H1 (cell line): ENCODE data around the gene CAPN10. TPM values are rescaled to one million over a fixed set of nuclear protein-coding genes. Genes with fewer than 3 reads are reported as not detected.

Source experiments
- CTCF ChIA-PET: fragments of 300-600 bp; sonication (Branson Sonifier 250); formaldehyde crosslinking; loops from one replicate; lab custom pipeline; 2021; ENCODE audit not compliant: partially characterized antibody; lab: Charles Lee
- POLR2A ChIA-PET: fragments of 300-600 bp; sonication (Branson Sonifier 250); formaldehyde crosslinking; loops from one replicate; lab custom pipeline; 2021; ENCODE audit warnings: inconsistent platforms; ENCODE audit not compliant: partially characterized antibody; lab: Charles Lee
- DNase-seq, 2 experiments: peaks; one replicate each; pipeline versions ENCODE4 v3.0.0 to v3.0.0-alpha.2; 2010 to 2022; ENCODE audit warnings: low spot score in 2 of 2, low read depth in 1 of 2, mixed read lengths in 1 of 2
- FAIRE-seq: peaks from 2 replicates; lab custom pipeline; 2011; peaks lifted over from hg19 to GRCh38; lab: Jason Lieb, UNC
- H2AFZ ChIP-seq: 2 replicates; pipeline ENCODE4 v1.8.1; 2012; ENCODE audit warnings: low read length, inconsistent platforms
- H2AK5ac ChIP-seq: 2 replicates; pipeline ENCODE4 v1.6.1; 2013; ENCODE audit warnings: low read depth, low read length
- H2BK120ac ChIP-seq: replicated peaks from 2 replicates; pipeline ENCODE3; 2013; ENCODE audit warnings: low read depth, low read length, inconsistent platforms
- H2BK12ac ChIP-seq: 2 replicates; pipeline ENCODE4 v1.6.1; 2013; ENCODE audit warnings: low read depth, low read length
- H2BK15ac ChIP-seq: 2 replicates; pipeline ENCODE4 v1.6.1; 2013; ENCODE audit warnings: low read length
- H2BK20ac ChIP-seq: 2 replicates; pipeline ENCODE4 v1.6.1; 2013; ENCODE audit warnings: low read length
- H2BK5ac ChIP-seq: 2 replicates; pipeline ENCODE4 v1.6.1; 2013; ENCODE audit warnings: low read depth, low read length
- H3K14ac ChIP-seq: 2 replicates; pipeline ENCODE4 v1.6.1; 2013; ENCODE audit warnings: inconsistent platforms; ENCODE audit not compliant: insufficient read length
- H3K18ac ChIP-seq: 2 replicates; pipeline ENCODE4 v1.6.1; 2013; ENCODE audit warnings: low read length; ENCODE audit errors: extremely low read depth
- H3K23ac ChIP-seq: 2 replicates; pipeline ENCODE4 v1.6.1; 2013; ENCODE audit warnings: inconsistent platforms; ENCODE audit not compliant: insufficient read length
- H3K23me2 ChIP-seq: 2 replicates; pipeline ENCODE4 v1.6.1; 2013; ENCODE audit warnings: low read depth, low read length
- H3K27ac ChIP-seq: 2 replicates; pipeline ENCODE4 v1.6.1; 2011; ENCODE audit warnings: low read depth, low read length, inconsistent platforms
- H3K27me3 ChIP-seq, 4 experiments: replicated peaks in 1 of 4; 1 replicate in 1 of 4; 2 replicates in 3 of 4; pipeline versions ENCODE4 v1.6.1 to v1.8.1; 2011 to 2013; ENCODE audit warnings: low read length in 3 of 4, mild to moderate bottlenecking in 3 of 4, inconsistent platforms in 2 of 4, mixed read lengths in 2 of 4, moderate library complexity in 1 of 4; ENCODE audit not compliant: control insufficient read depth in 3 of 4, insufficient read depth in 3 of 4; ENCODE audit errors: extremely low read depth in 1 of 4
- H3K36me3 ChIP-seq, 4 experiments: 2 replicates each; pipeline versions ENCODE4 v1.6.1 to v1.8.1; 2011 to 2013; ENCODE audit warnings: mild to moderate bottlenecking in 4 of 4, low read length in 3 of 4, moderate library complexity in 2 of 4, control low read depth in 1 of 4, inconsistent platforms in 1 of 4; ENCODE audit not compliant: insufficient read depth in 4 of 4, control insufficient read depth in 2 of 4
- H3K4ac ChIP-seq: replicated peaks from 2 replicates; pipeline ENCODE3; 2013; ENCODE audit warnings: low read length, low read depth, mixed read lengths, inconsistent platforms; ENCODE audit not compliant: insufficient read length
- H3K4me1 ChIP-seq, 4 experiments: replicated peaks in 1 of 4; 1 replicate in 1 of 4; 2 replicates in 3 of 4; pipeline versions ENCODE4 v1.6.1 to v1.8.1; 2011 to 2013; ENCODE audit warnings: low read length in 3 of 4, inconsistent platforms in 2 of 4, mixed read lengths in 1 of 4; ENCODE audit not compliant: insufficient read depth in 4 of 4, control insufficient read depth in 3 of 4
- H3K4me2 ChIP-seq, 2 experiments: 2 replicates each; pipeline versions ENCODE4 v1.6.1 to v1.8.1; 2011 to 2013; ENCODE audit warnings: low read depth in 2 of 2, low read length in 2 of 2, control low read depth in 1 of 2, inconsistent platforms in 1 of 2, mild to moderate bottlenecking in 1 of 2; ENCODE audit not compliant: insufficient read depth in 1 of 2
- H3K4me3 ChIP-seq, 4 experiments: fragments of 200-600, 300-600 bp in 1 of 4; sonication (generic), shearing (Covaris generic), sonication (Bioruptor Twin) in 1 of 4; 2 replicates each; pipeline versions ENCODE4 v1.5.1 to v1.8.1; 2011 to 2016; ENCODE audit warnings: low read length in 4 of 4, low read depth in 3 of 4, control low read depth in 2 of 4, inconsistent platforms in 2 of 4, mild to moderate bottlenecking in 2 of 4, mixed read lengths in 1 of 4, moderate library complexity in 1 of 4; ENCODE audit not compliant: insufficient read depth in 2 of 4; ENCODE audit errors: extremely low read depth in 1 of 4
- H3K56ac ChIP-seq: replicated peaks from 2 replicates; pipeline ENCODE3; 2013; ENCODE audit warnings: low read depth, mild to moderate bottlenecking, mixed read lengths, low read length, inconsistent platforms; ENCODE audit not compliant: insufficient read length
- H3K79me1 ChIP-seq: 2 replicates; pipeline ENCODE4 v1.6.1; 2013; ENCODE audit warnings: low read depth, low read length, control low read depth
- H3K79me2 ChIP-seq, 2 experiments: 2 replicates each; pipeline versions ENCODE4 v1.6.1 to v1.8.1; 2012 to 2013; ENCODE audit warnings: low read length in 2 of 2, mild to moderate bottlenecking in 2 of 2, inconsistent platforms in 1 of 2; ENCODE audit not compliant: insufficient read depth in 2 of 2, control insufficient read depth in 1 of 2
- H3K9ac ChIP-seq, 4 experiments: replicated peaks in 1 of 4; 1 replicate in 1 of 4; 2 replicates in 3 of 4; pipeline versions ENCODE4 v1.6.1 to v1.8.1; 2011 to 2013; ENCODE audit warnings: low read depth in 3 of 4, low read length in 3 of 4, control low read depth in 2 of 4, mild to moderate bottlenecking in 2 of 4, moderate library complexity in 2 of 4, inconsistent platforms in 1 of 4; ENCODE audit errors: extremely low read depth in 1 of 4
- H3K9me3 ChIP-seq, 2 experiments: 2 replicates each; pipeline versions ENCODE4 v1.6.1 to v1.8.1; 2012 to 2013; ENCODE audit warnings: mild to moderate bottlenecking in 2 of 2, moderate library complexity in 2 of 2, control low read depth in 1 of 2, inconsistent platforms in 1 of 2, low read depth in 1 of 2, low read length in 1 of 2, mixed read lengths in 1 of 2; ENCODE audit not compliant: insufficient read depth in 2 of 2
- H4K20me1 ChIP-seq, 2 experiments: replicated peaks in 1 of 2; 2 replicates each; pipeline versions ENCODE3 to v1.8.1; 2011 to 2013; ENCODE audit warnings: inconsistent platforms in 2 of 2, low read length in 2 of 2, mild to moderate bottlenecking in 1 of 2; ENCODE audit not compliant: insufficient read depth in 2 of 2, control insufficient read depth in 1 of 2
- H4K5ac ChIP-seq: 2 replicates; pipeline ENCODE4 v1.6.1; 2013; ENCODE audit warnings: low read length, low read depth, mixed read lengths, inconsistent platforms; ENCODE audit not compliant: insufficient read length
- H4K8ac ChIP-seq: 2 replicates; pipeline ENCODE4 v1.8.0; 2013; ENCODE audit warnings: mild to moderate bottlenecking, moderate library complexity, low read length, inconsistent platforms; ENCODE audit not compliant: insufficient read depth; ENCODE audit errors: extremely low read depth
- H4K91ac ChIP-seq: replicated peaks from 2 replicates; pipeline ENCODE3; 2013; ENCODE audit warnings: low read length, mixed read lengths, inconsistent platforms; ENCODE audit not compliant: insufficient read length
- CTCF ChIP-seq, 3 experiments: IDR thresholded peaks; 1 replicate in 2 of 3; 2 replicates in 1 of 3; pipeline versions ENCODE4 v1.5.1 to v1.6.1; 2011; ENCODE audit warnings: low read length in 3 of 3, mild to moderate bottlenecking in 3 of 3, inconsistent platforms in 2 of 3, low read depth in 1 of 3, moderate library complexity in 1 of 3; ENCODE audit not compliant: insufficient read depth in 1 of 3; ENCODE audit errors: control extremely low read depth in 1 of 3
- GABPA ChIP-seq: IDR thresholded peaks from 2 replicates; pipeline ENCODE4 v1.6.1; 2011; ENCODE audit warnings: mild to moderate bottlenecking, low read length, moderate library complexity, borderline replicate concordance; ENCODE audit not compliant: insufficient read depth
- KDM1A ChIP-seq: fragments of 200-600, 300-600 bp; sonication (generic); IDR thresholded peaks from 2 replicates; pipeline ENCODE4 v1.7.1; 2016; ENCODE audit warnings: mild to moderate bottlenecking, low read length, borderline replicate concordance
- KDM4A ChIP-seq: IDR thresholded peaks from one replicate; pipeline ENCODE4 v1.7.1; 2012; ENCODE audit warnings: low read depth, mild to moderate bottlenecking, moderate library complexity, low read length, inconsistent platforms; ENCODE audit not compliant: severe bottlenecking
- SP4 ChIP-seq: IDR thresholded peaks from 2 replicates; pipeline ENCODE4 v1.6.1; 2012; ENCODE audit warnings: low read length, inconsistent platforms
- TCF12 ChIP-seq: IDR thresholded peaks from 2 replicates; pipeline ENCODE4 v1.6.1; 2011; ENCODE audit warnings: low read depth, mild to moderate bottlenecking, low read length
- USF2 ChIP-seq: IDR thresholded peaks from 2 replicates; pipeline ENCODE4 v1.6.1; 2011; ENCODE audit warnings: low read length, improper control_type of control experiment
- YY1 ChIP-seq: IDR thresholded peaks from 2 replicates; pipeline ENCODE4 v1.6.1; 2011; ENCODE audit warnings: low read depth, mild to moderate bottlenecking, low read length
- WGBS, 2 experiments: shearing (Covaris generic) in 1 of 2; methylation state at CpG; one replicate each; pipeline versions ENCODE4 v1.1.6 to v1.1.7; 2013 to 2015; ENCODE audit warnings: low lambda C conversion rate in 2 of 2, mixed read lengths in 2 of 2, inconsistent platforms in 1 of 2, low coverage in 1 of 2, missing lambda C conversion rate in 1 of 2; ENCODE audit not compliant: insufficient replicate concordance in 2 of 2, insufficient coverage in 1 of 2, insufficient read length in 1 of 2; ENCODE audit errors: extremely low coverage in 1 of 2, missing lambda C conversion rate in 1 of 2; 5-methylcytosine and 5-hydroxymethylcytosine counted together
- polyA plus RNA-seq, 7 experiments: library from polyadenylated mRNA; depleted of rRNA in 3 of 7; stranded (reverse) in 5 of 7; unstranded in 2 of 7; fragments of >200 nt in 5 of 7; fragments of 200-250 nt in 2 of 7; gene quantifications; 1 replicate in 5 of 7; 2 replicates in 1 of 7; 4 replicates in 1 of 7; pipeline versions ENCODE4 v1.2.1 to v1.2.3, GENCODE V29; 2011 to 2013; ENCODE audit warnings: missing spikeins in 2 of 7, mixed read lengths in 2 of 7
- total RNA-seq: library from RNA; stranded (reverse); fragmentation: NEBNext Ultra II Directional; extraction: Animal tissue kit (Norgen Biotek cat#: 25700); gene quantifications from 2 replicates; pipeline ENCODE4 v1.2.1, GENCODE V29; 2021

The CAPN10 gene
- total and polyA plus RNA-seq, 2 of the 8 experiments (the other 6 are each of a cell fraction or from before 2014, with no cell fraction given): 30.7 to 39.8 TPM

- H4K20me1 ChIP-seq: peaks cover 3 to 20% of the 10 kb centered on the region in 2 experiments
- H2BK5ac ChIP-seq: no peak overlapping the region
- no peak overlapping the region for H3K14ac ChIP-seq
- no peak overlapping the region for H3K4me3 ChIP-seq
- no peak overlapping the region for H2BK15ac ChIP-seq
- H3K9ac ChIP-seq: no peak overlapping the region
- H3K79me2 ChIP-seq: no peaks in the 10 kb centered on the region
- H3K18ac ChIP-seq: no peak overlapping the region
- no peak overlapping the region for H4K8ac ChIP-seq
- no peak overlapping the region for H2BK20ac ChIP-seq
- H3K4me2 ChIP-seq: no peak overlapping the region
- no peak overlapping the region for H4K5ac ChIP-seq
- H2AK5ac ChIP-seq: no peak overlapping the region
- no peak overlapping the region for H4K91ac ChIP-seq
- POLR2A ChIA-PET: interaction anchor here (2.5 kb wide), 1 partner anchor 16 kb away, joined by 6 read pairs; the partner anchor contains the start of gene CAPN10
- no peak overlapping the region for H2BK12ac ChIP-seq
- no peak overlapping the region for H3K23ac ChIP-seq
- H3K4ac ChIP-seq: no peak overlapping the region
- FAIRE-seq (no peak), DNase-seq (no peak)
- no peak overlapping the region for H2BK120ac ChIP-seq
- no peaks in the 10 kb centered on the region for H3K79me1 ChIP-seq
- H3K27me3 ChIP-seq: peaks cover 18 to 34% (median 30%) of the 10 kb centered on the region in 4 experiments
- peaks cover 0 to 26% (median 17%) of the 10 kb centered on the region in 4 experiments; a peak in 6 of 7 replicates for H3K4me1 ChIP-seq
- H2AFZ ChIP-seq: no peak overlapping the region
- peaks cover 10% of the 10 kb centered on the region; the same call in 1 of the 2 replicates for H3K23me2 ChIP-seq
- CTCF ChIA-PET: interaction anchor here (1.5 to 1.9 kb wide), 2 partner anchors 9 to 16 kb away, joined by 5 to 8 read pairs; partner anchors contain the start of gene CAPN10
- no peak overlapping the region for H3K56ac ChIP-seq
- H3K36me3 ChIP-seq: no peaks in the 10 kb centered on the region
- H3K27ac ChIP-seq: no peak overlapping the region
- H3K9me3 ChIP-seq: no peaks in the 10 kb centered on the region
- 89% methylated on average over 11 of the region's 11 CpGs; no CpG with 5 or more reads in 1 of the 2 experiments for WGBS, 2 experiments
- TF ChIP-seq KDM4A (no peak), TCF12 (no peak), GABPA (no peak), USF2 (no peak), CTCF (IDR thresholded peaks at IDR 0.05; ENCODE audit: control extremely low read depth in 1 of 3, insufficient read depth in 1 of 3, low read depth in 1 of 3, low read length in 3 of 3) (no peak), YY1 (no peak), SP4 (no peak), KDM1A (no peak)
These were observed 15.8 kb upstream of the CAPN10 start for GRCh38 chr2:240570531-240571313.
